Measurements from ENCODE around the gene ARMC9.

The ARMC9 gene

DNA sequence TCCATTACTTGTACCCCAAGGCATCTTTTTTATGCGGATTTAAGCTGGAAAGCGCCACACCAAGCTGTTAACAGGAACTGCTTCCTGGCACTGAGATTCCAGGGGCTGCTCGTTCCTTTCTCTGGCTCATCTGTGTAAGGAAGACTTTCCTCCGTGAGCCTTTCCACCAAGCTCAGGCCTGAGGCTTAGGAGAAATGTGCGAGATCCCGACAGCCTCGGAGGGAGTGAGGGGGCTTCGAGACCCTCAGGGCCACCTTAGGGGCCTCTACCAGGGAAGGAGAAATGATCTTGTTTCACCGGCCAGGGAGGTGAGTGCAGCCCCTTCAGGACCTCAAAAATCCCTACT is 214.2 kb downstream of the ARMC9 start (continued):
- TF ChIP-seq, protein P1, sequence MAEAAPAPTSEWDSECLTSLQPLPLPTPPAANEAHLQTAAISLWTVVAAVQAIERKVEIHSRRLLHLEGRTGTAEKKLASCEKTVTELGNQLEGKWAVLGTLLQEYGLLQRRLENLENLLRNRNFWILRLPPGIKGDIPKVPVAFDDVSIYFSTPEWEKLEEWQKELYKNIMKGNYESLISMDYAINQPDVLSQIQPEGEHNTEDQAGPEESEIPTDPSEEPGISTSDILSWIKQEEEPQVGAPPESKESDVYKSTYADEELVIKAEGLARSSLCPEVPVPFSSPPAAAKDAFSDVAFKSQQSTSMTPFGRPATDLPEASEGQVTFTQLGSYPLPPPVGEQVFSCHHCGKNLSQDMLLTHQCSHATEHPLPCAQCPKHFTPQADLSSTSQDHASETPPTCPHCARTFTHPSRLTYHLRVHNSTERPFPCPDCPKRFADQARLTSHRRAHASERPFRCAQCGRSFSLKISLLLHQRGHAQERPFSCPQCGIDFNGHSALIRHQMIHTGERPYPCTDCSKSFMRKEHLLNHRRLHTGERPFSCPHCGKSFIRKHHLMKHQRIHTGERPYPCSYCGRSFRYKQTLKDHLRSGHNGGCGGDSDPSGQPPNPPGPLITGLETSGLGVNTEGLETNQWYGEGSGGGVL (tag by site-specific recombination; IDR thresholded peaks at IDR 0.05): no peak
- TF ChIP-seq ZNF169 (tag by site-specific recombination; IDR thresholded peaks at IDR 0.05) (no peak), ZNF548 (tag by site-specific recombination; IDR thresholded peaks at IDR 0.05) (no peak), ZNF302 (tag by site-specific recombination; IDR thresholded peaks at IDR 0.05; ENCODE audit: low read depth) (no peak), ZBTB17 (tag by site-specific recombination; IDR thresholded peaks at IDR 0.05) (no peak), ZFHX2 (tag by site-specific recombination; conservative IDR thresholded peaks at IDR 0.05) (no peak), ZNF223 (tag by site-specific recombination; IDR thresholded peaks at IDR 0.05) (no peak), ZXDB (tag by site-specific recombination; IDR thresholded peaks at IDR 0.05) (no peak)

DNA sequence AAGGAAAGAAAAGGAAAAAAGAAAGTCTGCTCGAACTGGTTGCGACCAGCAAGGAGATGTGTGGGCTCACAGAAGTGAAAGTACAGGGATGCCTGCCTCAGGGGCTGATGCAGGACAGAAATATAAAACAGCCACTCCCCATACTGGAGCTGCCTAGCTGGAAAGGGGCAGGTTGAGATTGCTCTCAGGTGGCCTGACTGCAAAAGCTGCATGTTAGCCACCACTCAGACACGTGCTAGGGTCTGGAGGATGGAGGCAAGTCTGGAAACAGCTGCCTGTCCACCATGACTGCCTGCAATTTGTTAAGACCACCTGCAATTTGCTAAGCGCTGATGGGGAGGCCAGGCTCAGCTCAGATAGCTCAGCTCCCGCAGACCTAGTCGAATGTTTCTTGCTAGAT is 215.0 kb downstream of the ARMC9 start:
- H3K27ac ChIP-seq (ENCODE audit: extremely low read depth, low read depth, low read length): no peak overlapping the region
- TF ChIP-seq ZNF146 (tag by site-specific recombination; IDR thresholded peaks at IDR 0.05): no peak
- no peak for TF ChIP-seq HOXA7 (CRISPR knock-in tag; IDR thresholded peaks at IDR 0.05; ENCODE audit: borderline replicate concordance)
- TF ChIP-seq ZNF37A (tag by site-specific recombination; IDR thresholded peaks at IDR 0.05): no peak
- TF ChIP-seq HOXD13 (CRISPR knock-in tag; IDR thresholded peaks at IDR 0.05; ENCODE audit: borderline replicate concordance): no peak
- TF ChIP-seq, protein P2, sequence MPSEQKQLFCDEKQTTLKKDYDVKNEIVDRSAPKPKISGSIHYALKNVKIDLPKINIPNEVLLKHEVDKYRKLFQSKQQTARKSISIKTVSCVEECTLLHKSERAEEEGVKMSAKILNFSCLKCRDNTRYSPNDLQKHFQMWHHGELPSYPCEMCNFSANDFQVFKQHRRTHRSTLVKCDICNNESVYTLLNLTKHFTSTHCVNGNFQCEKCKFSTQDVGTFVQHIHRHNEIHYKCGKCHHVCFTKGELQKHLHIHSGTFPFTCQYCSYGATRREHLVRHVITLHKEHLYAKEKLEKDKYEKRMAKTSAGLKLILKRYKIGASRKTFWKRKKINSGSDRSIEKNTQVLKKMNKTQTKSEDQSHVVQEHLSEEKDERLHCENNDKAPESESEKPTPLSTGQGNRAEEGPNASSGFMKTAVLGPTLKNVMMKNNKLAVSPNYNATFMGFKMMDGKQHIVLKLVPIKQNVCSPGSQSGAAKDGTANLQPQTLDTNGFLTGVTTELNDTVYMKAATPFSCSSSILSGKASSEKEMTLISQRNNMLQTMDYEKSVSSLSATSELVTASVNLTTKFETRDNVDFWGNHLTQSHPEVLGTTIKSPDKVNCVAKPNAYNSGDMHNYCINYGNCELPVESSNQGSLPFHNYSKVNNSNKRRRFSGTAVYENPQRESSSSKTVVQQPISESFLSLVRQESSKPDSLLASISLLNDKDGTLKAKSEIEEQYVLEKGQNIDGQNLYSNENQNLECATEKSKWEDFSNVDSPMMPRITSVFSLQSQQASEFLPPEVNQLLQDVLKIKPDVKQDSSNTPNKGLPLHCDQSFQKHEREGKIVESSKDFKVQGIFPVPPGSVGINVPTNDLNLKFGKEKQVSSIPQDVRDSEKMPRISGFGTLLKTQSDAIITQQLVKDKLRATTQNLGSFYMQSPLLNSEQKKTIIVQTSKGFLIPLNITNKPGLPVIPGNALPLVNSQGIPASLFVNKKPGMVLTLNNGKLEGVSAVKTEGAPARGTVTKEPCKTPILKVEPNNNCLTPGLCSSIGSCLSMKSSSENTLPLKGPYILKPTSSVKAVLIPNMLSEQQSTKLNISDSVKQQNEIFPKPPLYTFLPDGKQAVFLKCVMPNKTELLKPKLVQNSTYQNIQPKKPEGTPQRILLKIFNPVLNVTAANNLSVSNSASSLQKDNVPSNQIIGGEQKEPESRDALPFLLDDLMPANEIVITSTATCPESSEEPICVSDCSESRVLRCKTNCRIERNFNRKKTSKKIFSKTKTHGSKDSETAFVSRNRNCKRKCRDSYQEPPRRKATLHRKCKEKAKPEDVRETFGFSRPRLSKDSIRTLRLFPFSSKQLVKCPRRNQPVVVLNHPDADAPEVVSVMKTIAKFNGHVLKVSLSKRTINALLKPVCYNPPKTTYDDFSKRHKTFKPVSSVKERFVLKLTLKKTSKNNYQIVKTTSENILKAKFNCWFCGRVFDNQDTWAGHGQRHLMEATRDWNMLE (tag by site-specific recombination; conservative IDR thresholded peaks at IDR 0.05; ENCODE audit: low read depth): no peak
- no peak for TF ChIP-seq ZNF837 (tag by site-specific recombination; IDR thresholded peaks at IDR 0.05)
- TF ChIP-seq, protein P3, sequence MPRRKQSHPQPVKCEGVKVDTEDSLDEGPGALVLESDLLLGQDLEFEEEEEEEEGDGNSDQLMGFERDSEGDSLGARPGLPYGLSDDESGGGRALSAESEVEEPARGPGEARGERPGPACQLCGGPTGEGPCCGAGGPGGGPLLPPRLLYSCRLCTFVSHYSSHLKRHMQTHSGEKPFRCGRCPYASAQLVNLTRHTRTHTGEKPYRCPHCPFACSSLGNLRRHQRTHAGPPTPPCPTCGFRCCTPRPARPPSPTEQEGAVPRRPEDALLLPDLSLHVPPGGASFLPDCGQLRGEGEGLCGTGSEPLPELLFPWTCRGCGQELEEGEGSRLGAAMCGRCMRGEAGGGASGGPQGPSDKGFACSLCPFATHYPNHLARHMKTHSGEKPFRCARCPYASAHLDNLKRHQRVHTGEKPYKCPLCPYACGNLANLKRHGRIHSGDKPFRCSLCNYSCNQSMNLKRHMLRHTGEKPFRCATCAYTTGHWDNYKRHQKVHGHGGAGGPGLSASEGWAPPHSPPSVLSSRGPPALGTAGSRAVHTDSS (tag by site-specific recombination; IDR thresholded peaks at IDR 0.05): no peak
- TF ChIP-seq ZNF514 (tag by site-specific recombination; IDR thresholded peaks at IDR 0.05): no peak
- CTCF ChIA-PET: interaction anchor here (0.6 to 5.2 kb wide), 11 partner anchors 7 to 318 kb away, joined by 3 to 48 read pairs (median 9); no protein-coding TSS in a partner anchor
- no peaks in the 10 kb centered on the region for H3K9me3 ChIP-seq (ENCODE audit: control insufficient read depth, insufficient read depth, low read depth, low read length)
- no peak overlapping the region for H3K4me3 ChIP-seq (ENCODE audit: low read depth, low read length)
- POLR2A ChIA-PET: no interaction called here
- no peaks in the 10 kb centered on the region for H3K4me1 ChIP-seq (ENCODE audit: control insufficient read depth, insufficient read depth, low read length)
- no peaks in the 10 kb centered on the region for H3K36me3 ChIP-seq (ENCODE audit: control insufficient read depth in 2 of 2, insufficient read depth in 1 of 2, low read length in 2 of 2)

DNA sequence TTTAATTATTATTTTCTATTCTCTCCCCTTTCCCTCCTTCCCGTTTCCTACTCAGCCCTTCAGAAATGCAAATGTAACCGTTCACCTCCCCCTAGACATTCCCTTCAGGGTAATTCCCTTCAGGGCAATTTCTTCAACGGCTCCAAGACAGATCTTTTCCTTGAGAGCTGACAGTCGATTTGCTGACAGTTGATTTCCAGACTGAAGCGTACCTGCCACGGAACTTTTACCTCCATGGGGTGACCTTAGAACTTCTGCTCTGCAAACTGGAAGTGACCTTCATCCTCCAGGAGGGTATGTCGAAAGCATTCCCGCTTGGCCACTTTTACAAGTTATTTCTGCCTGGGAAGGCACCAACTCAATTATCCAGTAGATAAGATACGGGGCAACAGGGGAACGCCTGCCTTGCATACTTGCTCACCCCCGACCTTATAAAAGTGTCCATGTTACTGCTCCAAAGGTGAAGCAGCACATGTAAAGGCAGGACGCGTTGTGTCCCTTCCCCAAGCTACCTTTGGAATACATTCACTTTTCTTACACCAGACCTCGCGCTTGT is 215.6 kb downstream of the ARMC9 start:
- ChIA-PET CTCF (interaction anchor here (0.7 to 5.2 kb wide), 7 partner anchors 18 to 318 kb away, joined by 3 to 48 read pairs (median 10); no protein-coding TSS in a partner anchor), POLR2A (no interaction called here)
- Histone ChIP-seq H3K4me3 (ENCODE audit: low read depth, low read length) (no peak overlapping the region), H3K36me3 (ENCODE audit: control insufficient read depth in 2 of 2, insufficient read depth in 1 of 2, low read length in 2 of 2) (no peaks in the 10 kb centered on the region), H3K27ac (ENCODE audit: extremely low read depth, low read depth, low read length) (no peak overlapping the region), H3K9me3 (ENCODE audit: control insufficient read depth, insufficient read depth, low read depth, low read length) (no peaks in the 10 kb centered on the region), H3K4me1 (ENCODE audit: control insufficient read depth, insufficient read depth, low read length) (no peaks in the 10 kb centered on the region)
- TF ChIP-seq MYNN (tag by site-specific recombination; IDR thresholded peaks at IDR 0.05; ENCODE audit: borderline replicate concordance): no peak
- TF ChIP-seq ZNF311 (tag by site-specific recombination; IDR thresholded peaks at IDR 0.05; ENCODE audit: borderline replicate concordance): no peak
- TF ChIP-seq, protein P4, sequence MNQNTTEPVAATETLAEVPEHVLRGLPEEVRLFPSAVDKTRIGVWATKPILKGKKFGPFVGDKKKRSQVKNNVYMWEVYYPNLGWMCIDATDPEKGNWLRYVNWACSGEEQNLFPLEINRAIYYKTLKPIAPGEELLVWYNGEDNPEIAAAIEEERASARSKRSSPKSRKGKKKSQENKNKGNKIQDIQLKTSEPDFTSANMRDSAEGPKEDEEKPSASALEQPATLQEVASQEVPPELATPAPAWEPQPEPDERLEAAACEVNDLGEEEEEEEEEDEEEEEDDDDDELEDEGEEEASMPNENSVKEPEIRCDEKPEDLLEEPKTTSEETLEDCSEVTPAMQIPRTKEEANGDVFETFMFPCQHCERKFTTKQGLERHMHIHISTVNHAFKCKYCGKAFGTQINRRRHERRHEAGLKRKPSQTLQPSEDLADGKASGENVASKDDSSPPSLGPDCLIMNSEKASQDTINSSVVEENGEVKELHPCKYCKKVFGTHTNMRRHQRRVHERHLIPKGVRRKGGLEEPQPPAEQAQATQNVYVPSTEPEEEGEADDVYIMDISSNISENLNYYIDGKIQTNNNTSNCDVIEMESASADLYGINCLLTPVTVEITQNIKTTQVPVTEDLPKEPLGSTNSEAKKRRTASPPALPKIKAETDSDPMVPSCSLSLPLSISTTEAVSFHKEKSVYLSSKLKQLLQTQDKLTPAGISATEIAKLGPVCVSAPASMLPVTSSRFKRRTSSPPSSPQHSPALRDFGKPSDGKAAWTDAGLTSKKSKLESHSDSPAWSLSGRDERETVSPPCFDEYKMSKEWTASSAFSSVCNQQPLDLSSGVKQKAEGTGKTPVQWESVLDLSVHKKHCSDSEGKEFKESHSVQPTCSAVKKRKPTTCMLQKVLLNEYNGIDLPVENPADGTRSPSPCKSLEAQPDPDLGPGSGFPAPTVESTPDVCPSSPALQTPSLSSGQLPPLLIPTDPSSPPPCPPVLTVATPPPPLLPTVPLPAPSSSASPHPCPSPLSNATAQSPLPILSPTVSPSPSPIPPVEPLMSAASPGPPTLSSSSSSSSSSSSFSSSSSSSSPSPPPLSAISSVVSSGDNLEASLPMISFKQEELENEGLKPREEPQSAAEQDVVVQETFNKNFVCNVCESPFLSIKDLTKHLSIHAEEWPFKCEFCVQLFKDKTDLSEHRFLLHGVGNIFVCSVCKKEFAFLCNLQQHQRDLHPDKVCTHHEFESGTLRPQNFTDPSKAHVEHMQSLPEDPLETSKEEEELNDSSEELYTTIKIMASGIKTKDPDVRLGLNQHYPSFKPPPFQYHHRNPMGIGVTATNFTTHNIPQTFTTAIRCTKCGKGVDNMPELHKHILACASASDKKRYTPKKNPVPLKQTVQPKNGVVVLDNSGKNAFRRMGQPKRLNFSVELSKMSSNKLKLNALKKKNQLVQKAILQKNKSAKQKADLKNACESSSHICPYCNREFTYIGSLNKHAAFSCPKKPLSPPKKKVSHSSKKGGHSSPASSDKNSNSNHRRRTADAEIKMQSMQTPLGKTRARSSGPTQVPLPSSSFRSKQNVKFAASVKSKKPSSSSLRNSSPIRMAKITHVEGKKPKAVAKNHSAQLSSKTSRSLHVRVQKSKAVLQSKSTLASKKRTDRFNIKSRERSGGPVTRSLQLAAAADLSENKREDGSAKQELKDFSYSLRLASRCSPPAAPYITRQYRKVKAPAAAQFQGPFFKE (tag by site-specific recombination; IDR thresholded peaks at IDR 0.05; ENCODE audit: borderline replicate concordance): no peak
- TF ChIP-seq SP2 (tag by site-specific recombination; IDR thresholded peaks at IDR 0.05): no peak
